ENCODE measurements around the gene SLC22A8. TPM values are rescaled to one million over a fixed set of nuclear protein-coding genes. Genes with fewer than 3 reads are reported as not detected.

The SLC22A8 gene
- total RNA-seq, 1 donor from 2014 or later = not detected

- no peak for DNase-seq (ENCODE audit: low read depth)
- Histone ChIP-seq H3K27me3 (ENCODE audit: control insufficient read depth, insufficient read depth, low read length) (no peaks in the 10 kb centered on the region), H3K4me3 (ENCODE audit: low read depth, low read length) (no peak overlapping the region), H3K36me3 (ENCODE audit: control insufficient read depth, insufficient read depth, low read length) (no peaks in the 10 kb centered on the region)
- peak; percentile 72 for FAIRE-seq
- TF ChIP-seq CTCF (IDR thresholded peaks at IDR 0.05; ENCODE audit: insufficient read depth, low read length, severe bottlenecking) = no peak
Measured at GRCh38 chr11:62999156-62999555, 16.5 kb downstream of the SLC22A8 start.

GRCh38 chr11:62996271-62996670 lies 19.4 kb downstream of the SLC22A8 start:
- DNase-seq (ENCODE audit: low read depth) = no peak
- Histone ChIP-seq H3K36me3 (ENCODE audit: control insufficient read depth, insufficient read depth, low read length) (no peaks in the 10 kb centered on the region), H3K4me3 (ENCODE audit: low read depth, low read length) (no peak overlapping the region), H3K27me3 (ENCODE audit: control insufficient read depth, insufficient read depth, low read length) (no peaks in the 10 kb centered on the region)
- no peak for FAIRE-seq
- TF ChIP-seq CTCF (IDR thresholded peaks at IDR 0.05; ENCODE audit: insufficient read depth, low read length, severe bottlenecking) = no peak

- no peaks in the 10 kb centered on the region for H3K27me3 ChIP-seq (ENCODE audit: control insufficient read depth, insufficient read depth, low read length)
- no peak for DNase-seq (ENCODE audit: low read depth)
- no peak overlapping the region for H3K4me3 ChIP-seq (ENCODE audit: low read depth, low read length)
- peak; percentile 23 for FAIRE-seq
- no peak for TF ChIP-seq CTCF (IDR thresholded peaks at IDR 0.05; ENCODE audit: insufficient read depth, low read length, severe bottlenecking)
- no peaks in the 10 kb centered on the region for H3K36me3 ChIP-seq (ENCODE audit: control insufficient read depth, insufficient read depth, low read length)
Measured at GRCh38 chr11:62994775-62995174, 20.9 kb downstream of the SLC22A8 start.

- H3K4me3 ChIP-seq (ENCODE audit: low read depth, low read length) = no peak overlapping the region
- no peaks in the 10 kb centered on the region for H3K36me3 ChIP-seq (ENCODE audit: control insufficient read depth, insufficient read depth, low read length)
- no peaks in the 10 kb centered on the region for H3K27me3 ChIP-seq (ENCODE audit: control insufficient read depth, insufficient read depth, low read length)
- TF ChIP-seq CTCF (IDR thresholded peaks at IDR 0.05; ENCODE audit: insufficient read depth, low read length, severe bottlenecking) = no peak
- no peak for FAIRE-seq
- no peak for DNase-seq (ENCODE audit: low read depth)
Measured at GRCh38 chr11:62988276-62988675, 27.4 kb downstream of the SLC22A8 start.

GRCh38 chr11:62985041-62985750 lies 30.4 kb downstream of the SLC22A8 start:
- H3K4me3 ChIP-seq (ENCODE audit: low read depth, low read length) = no peak overlapping the region
- FAIRE-seq (no peak), DNase-seq (ENCODE audit: low read depth) (no peak)
- no peaks in the 10 kb centered on the region for H3K36me3 ChIP-seq (ENCODE audit: control insufficient read depth, insufficient read depth, low read length)
- no peak for TF ChIP-seq CTCF (IDR thresholded peaks at IDR 0.05; ENCODE audit: insufficient read depth, low read length, severe bottlenecking)
- H3K27me3 ChIP-seq (ENCODE audit: control insufficient read depth, insufficient read depth, low read length) = no peaks in the 10 kb centered on the region

Data from bronchial epithelial cell (primary cell).